Stimulated activated CD4-positive, alpha-beta T cell treated with anti-CD3 and anti-CD28 coated beads, Interleukin-4, amount 100 ng/mL, for 1 hour (primary cell): Measurements from ENCODE around the gene ENAH.
"Not testable (repeated sequence)": the region's sequence is repeated elsewhere in the genome, so short reads cannot be mapped to it uniquely, and the experiment has no call there.

ENCODE experiments used
- DNase-seq: peaks from one replicate; pipeline ENCODE4 v3.0.0-alpha.2; 2020

ENAH gene

GRCh38 chr1:225484657-225485214 is 168.2 kb downstream of the ENAH start:
- DNase-seq: no peak

GRCh38 chr1:225483818-225484656 is 168.9 kb downstream of the ENAH start:
- DNase-seq: no peak

GRCh38 chr1:225482421-225482950 is 170.4 kb downstream of the ENAH start:
- no peak for DNase-seq

- no peak for DNase-seq
Measured at GRCh38 chr1:225481738-225482137, 171.2 kb downstream of the ENAH start.

GRCh38 chr1:225480825-225481434 is 172.0 kb downstream of the ENAH start:
- peak; percentile 58 for DNase-seq

- no peak for DNase-seq
Measured at GRCh38 chr1:225479996-225480720, 172.8 kb downstream of the ENAH start.

GRCh38 chr1:225479341-225479740 is 173.6 kb downstream of the ENAH start:
- DNase-seq: no peak

- DNase-seq: no peak
Measured at GRCh38 chr1:225477296-225477911, 175.5 kb downstream of the ENAH start.

- DNase-seq: no peak
Measured at GRCh38 chr1:225476538-225476988, 176.4 kb downstream of the ENAH start.

GRCh38 chr1:225476100-225476511 is 176.8 kb downstream of the ENAH start:
- DNase-seq: no peak

GRCh38 chr1:225474986-225475820 is 177.7 kb downstream of the ENAH start:
- DNase-seq: peak; percentile 66

- DNase-seq: no peak
Measured at GRCh38 chr1:225474439-225474985, 178.4 kb downstream of the ENAH start.

- not testable (repeated sequence) for DNase-seq
Measured at GRCh38 chr1:225473676-225474438, 179.1 kb downstream of the ENAH start.

GRCh38 chr1:225473266-225473665 is 179.7 kb downstream of the ENAH start:
- DNase-seq: not testable (repeated sequence)

GRCh38 chr1:225471453-225472301 is 181.2 kb downstream of the ENAH start:
- DNase-seq: no peak

- DNase-seq: no peak
Measured at GRCh38 chr1:225471109-225471452, 181.8 kb downstream of the ENAH start.

GRCh38 chr1:225470211-225471108 is 182.5 kb downstream of the ENAH start:
- no peak for DNase-seq

GRCh38 chr1:225469051-225469450 is 183.9 kb downstream of the ENAH start:
- no peak for DNase-seq
